HG03565 (cell line): ENCODE data around the gene DPM2.

Experiments used
- ATAC-seq: cut with Tn5 transposase; IDR thresholded peaks from one replicate; pipeline ENCODE4 v1.9.1; 2021; ENCODE audit warnings: mild to moderate bottlenecking, moderate library complexity; ENCODE audit not compliant: unreplicated experiment

DPM2 gene

GRCh38 chr9:127940593-127940992 is 2.9 kb upstream of the DPM2 start:
- no peak for ATAC-seq

GRCh38 chr9:127938298-127938690 is 640 bp upstream of the DPM2 start:
- ATAC-seq = no peak

GRCh38 chr9:127937056-127937387 is 632 bp downstream of the DPM2 start:
- ATAC-seq = no peak

- no peak for ATAC-seq
Observed at GRCh38 chr9:127936347-127936852, 1.3 kb downstream of the DPM2 start.

- no peak for ATAC-seq
Observed at GRCh38 chr9:127935765-127936221, 1.9 kb downstream of the DPM2 start.

GRCh38 chr9:127934986-127935385 is 2.7 kb downstream of the DPM2 start:
- no peak for ATAC-seq

GRCh38 chr9:127934248-127934647 is 3.4 kb downstream of the DPM2 start:
- no peak for ATAC-seq

- ATAC-seq = peak; percentile 36
Observed at GRCh38 chr9:127931092-127931881, 6.4 kb downstream of the DPM2 start.

- ATAC-seq = peak; percentile 66
Observed at GRCh38 chr9:127930231-127931091, 7.2 kb downstream of the DPM2 start, which contains the start of gene PIP5KL1. Gene PIP5KL1 (minus strand): TSS chr9:127930777. CDS start chr9:127930752, 25 bp downstream.

GRCh38 chr9:127929625-127929979 is 8.1 kb downstream of the DPM2 start:
- no peak for ATAC-seq

- ATAC-seq = no peak
Observed at GRCh38 chr9:127928676-127929624, 8.7 kb downstream of the DPM2 start.

GRCh38 chr9:127927988-127928675 is 9.5 kb downstream of the DPM2 start:
- ATAC-seq = no peak

GRCh38 chr9:127927201-127927987 is 10.3 kb downstream of the DPM2 start:
- no peak for ATAC-seq

- no peak for ATAC-seq
Observed at GRCh38 chr9:127926906-127927200, 10.8 kb downstream of the DPM2 start.

- ATAC-seq = no peak
Observed at GRCh38 chr9:127925959-127926905, 11.4 kb downstream of the DPM2 start.

- no peak for ATAC-seq
Observed at GRCh38 chr9:127924736-127925444, 12.8 kb downstream of the DPM2 start.

GRCh38 chr9:127923771-127924170 is 13.9 kb downstream of the DPM2 start:
- no peak for ATAC-seq

- no peak for ATAC-seq
Observed at GRCh38 chr9:127923046-127923445, 14.6 kb downstream of the DPM2 start.
